ENCODE results near the gene IRF4.
"Not testable (repeated sequence)": the region's sequence is repeated elsewhere in the genome, so short reads cannot be mapped to it uniquely, and the experiment has no call there.

The IRF4 gene

GRCh38 chr6:367891-368630 is 23.5 kb upstream of the IRF4 start:
- no peak for DNase-seq (ENCODE audit: low read depth, low spot score)
- no CpG with 5 or more reads among the region's 17 CpGs for WGBS (ENCODE audit: insufficient coverage, insufficient read length)
- Histone ChIP-seq H3K4me1 (ENCODE audit: control insufficient read depth, insufficient read depth, low read length) (no peaks in the 10 kb centered on the region), H3K27me3 (ENCODE audit: control insufficient read depth, insufficient read depth, low read length) (no peaks in the 10 kb centered on the region), H3K9me3 (ENCODE audit: control insufficient read depth, insufficient read depth, low read length) (no peaks in the 10 kb centered on the region), H3K4me3 (ENCODE audit: low read length) (no peak overlapping the region), H3K36me3 (ENCODE audit: control insufficient read depth, insufficient read depth, low read length) (no peaks in the 10 kb centered on the region), H3K27ac (ENCODE audit: low read length) (no peak overlapping the region)

GRCh38 chr6:369559-370431 is 21.8 kb upstream of the IRF4 start:
- DNase-seq (ENCODE audit: low read depth, low spot score): no peak
- Histone ChIP-seq H3K4me3 (ENCODE audit: low read length) (no peak overlapping the region), H3K4me1 (ENCODE audit: control insufficient read depth, insufficient read depth, low read length) (peaks cover 3% of the 10 kb centered on the region), H3K27me3 (ENCODE audit: control insufficient read depth, insufficient read depth, low read length) (no peaks in the 10 kb centered on the region), H3K36me3 (ENCODE audit: control insufficient read depth, insufficient read depth, low read length) (no peaks in the 10 kb centered on the region), H3K27ac (ENCODE audit: low read length) (no peak overlapping the region), H3K9me3 (ENCODE audit: control insufficient read depth, insufficient read depth, low read length) (no peaks in the 10 kb centered on the region)
- WGBS (ENCODE audit: insufficient coverage, insufficient read length): no CpG with 5 or more reads among the region's 13 CpGs

GRCh38 chr6:370555-370954 is 21.0 kb upstream of the IRF4 start:
- Histone ChIP-seq H3K27ac (ENCODE audit: low read length) (no peak overlapping the region), H3K4me3 (ENCODE audit: low read length) (no peak overlapping the region), H3K9me3 (ENCODE audit: control insufficient read depth, insufficient read depth, low read length) (no peaks in the 10 kb centered on the region), H3K4me1 (ENCODE audit: control insufficient read depth, insufficient read depth, low read length) (peaks cover 3% of the 10 kb centered on the region), H3K36me3 (ENCODE audit: control insufficient read depth, insufficient read depth, low read length) (no peaks in the 10 kb centered on the region), H3K27me3 (ENCODE audit: control insufficient read depth, insufficient read depth, low read length) (no peaks in the 10 kb centered on the region)
- WGBS (ENCODE audit: insufficient coverage, insufficient read length): no CpG with 5 or more reads among the region's 6 CpGs
- DNase-seq (ENCODE audit: low read depth, low spot score): no peak

- DNase-seq (ENCODE audit: low read depth, low spot score); H3K4me3 ChIP-seq (ENCODE audit: low read length); H3K9me3 ChIP-seq (ENCODE audit: control insufficient read depth, insufficient read depth, low read length); H3K27me3 ChIP-seq (ENCODE audit: control insufficient read depth, insufficient read depth, low read length); H3K4me1 ChIP-seq (ENCODE audit: control insufficient read depth, insufficient read depth, low read length); H3K27ac ChIP-seq (ENCODE audit: low read length); H3K36me3 ChIP-seq (ENCODE audit: control insufficient read depth, insufficient read depth, low read length): not testable (repeated sequence)
- WGBS (ENCODE audit: insufficient coverage, insufficient read length): no CpG with 5 or more reads among the region's 2 CpGs
Measured at GRCh38 chr6:371851-372250, 19.7 kb upstream of the IRF4 start.

- no peak overlapping the region for H3K27ac ChIP-seq (ENCODE audit: low read length)
- no peaks in the 10 kb centered on the region for H3K36me3 ChIP-seq (ENCODE audit: control insufficient read depth, insufficient read depth, low read length)
- H3K27me3 ChIP-seq (ENCODE audit: control insufficient read depth, insufficient read depth, low read length): no peaks in the 10 kb centered on the region
- H3K4me3 ChIP-seq (ENCODE audit: low read length): no peak overlapping the region
- DNase-seq (ENCODE audit: low read depth, low spot score): no peak
- no CpG with 5 or more reads among the region's 16 CpGs for WGBS (ENCODE audit: insufficient coverage, insufficient read length)
- peaks cover 3% of the 10 kb centered on the region for H3K4me1 ChIP-seq (ENCODE audit: control insufficient read depth, insufficient read depth, low read length)
- no peaks in the 10 kb centered on the region for H3K9me3 ChIP-seq (ENCODE audit: control insufficient read depth, insufficient read depth, low read length)
Measured at GRCh38 chr6:372336-372911, 19.1 kb upstream of the IRF4 start.

- WGBS (ENCODE audit: insufficient coverage, insufficient read length): no CpG with 5 or more reads among the region's 8 CpGs
Measured at GRCh38 chr6:373031-373430, 18.5 kb upstream of the IRF4 start.

GRCh38 chr6:373773-374724 is 17.5 kb upstream of the IRF4 start:
- no peak for DNase-seq (ENCODE audit: low read depth, low spot score)
- WGBS (ENCODE audit: insufficient coverage, insufficient read length): no CpG with 5 or more reads among the region's 26 CpGs
- H3K27me3 ChIP-seq (ENCODE audit: control insufficient read depth, insufficient read depth, low read length): no peaks in the 10 kb centered on the region

More at GRCh38 chr6:373031-373430, 18.5 kb upstream of the IRF4 start:
- no peak for DNase-seq (ENCODE audit: low read depth, low spot score)
- Histone ChIP-seq H3K36me3 (ENCODE audit: control insufficient read depth, insufficient read depth, low read length) (no peaks in the 10 kb centered on the region), H3K4me3 (ENCODE audit: low read length) (no peak overlapping the region), H3K4me1 (ENCODE audit: control insufficient read depth, insufficient read depth, low read length) (peaks cover 3% of the 10 kb centered on the region), H3K27me3 (ENCODE audit: control insufficient read depth, insufficient read depth, low read length) (no peaks in the 10 kb centered on the region), H3K27ac (ENCODE audit: low read length) (no peak overlapping the region), H3K9me3 (ENCODE audit: control insufficient read depth, insufficient read depth, low read length) (no peaks in the 10 kb centered on the region)

GRCh38 chr6:374956-375355 is 16.6 kb upstream of the IRF4 start:
- WGBS (ENCODE audit: insufficient coverage, insufficient read length): no CpG with 5 or more reads among the region's 8 CpGs
- H3K27ac ChIP-seq (ENCODE audit: low read length): no peak overlapping the region
- H3K4me1 ChIP-seq (ENCODE audit: control insufficient read depth, insufficient read depth, low read length): peaks cover 3% of the 10 kb centered on the region
- H3K36me3 ChIP-seq (ENCODE audit: control insufficient read depth, insufficient read depth, low read length): no peaks in the 10 kb centered on the region
- H3K4me3 ChIP-seq (ENCODE audit: low read length): no peak overlapping the region
- H3K27me3 ChIP-seq (ENCODE audit: control insufficient read depth, insufficient read depth, low read length): no peaks in the 10 kb centered on the region
- no peak for DNase-seq (ENCODE audit: low read depth, low spot score)
- no peaks in the 10 kb centered on the region for H3K9me3 ChIP-seq (ENCODE audit: control insufficient read depth, insufficient read depth, low read length)

More at GRCh38 chr6:373773-374724, 17.5 kb upstream of the IRF4 start:
- Histone ChIP-seq H3K4me3 (ENCODE audit: low read length) (no peak overlapping the region), H3K36me3 (ENCODE audit: control insufficient read depth, insufficient read depth, low read length) (no peaks in the 10 kb centered on the region), H3K4me1 (ENCODE audit: control insufficient read depth, insufficient read depth, low read length) (peaks cover 3% of the 10 kb centered on the region), H3K27ac (ENCODE audit: low read length) (no peak overlapping the region), H3K9me3 (ENCODE audit: control insufficient read depth, insufficient read depth, low read length) (no peaks in the 10 kb centered on the region)

- Histone ChIP-seq H3K9me3 (ENCODE audit: control insufficient read depth, insufficient read depth, low read length) (no peaks in the 10 kb centered on the region), H3K4me3 (ENCODE audit: low read length) (no peak overlapping the region), H3K27ac (ENCODE audit: low read length) (no peak overlapping the region), H3K36me3 (ENCODE audit: control insufficient read depth, insufficient read depth, low read length) (no peaks in the 10 kb centered on the region), H3K4me1 (ENCODE audit: control insufficient read depth, insufficient read depth, low read length) (peaks cover 3% of the 10 kb centered on the region), H3K27me3 (ENCODE audit: control insufficient read depth, insufficient read depth, low read length) (no peaks in the 10 kb centered on the region)
- no peak for DNase-seq (ENCODE audit: low read depth, low spot score)
- WGBS (ENCODE audit: insufficient coverage, insufficient read length): no CpG with 5 or more reads among the region's 10 CpGs
Measured at GRCh38 chr6:376827-377640, 14.5 kb upstream of the IRF4 start.
